Fibroblast of pulmonary artery (primary cell): ENCODE results near the gene SLAMF8.
A peak's percentile ranks its signal among the peaks of the same experiment; 100 is the strongest.

Source experiments
- DNase-seq: peaks from one replicate; pipeline ENCODE4 v3.0.0-alpha.2; 2010; ENCODE audit warnings: low read depth
- H3K4me3 ChIP-seq: replicated peaks from 2 replicates; pipeline ENCODE4 v1.5.1; 2011; ENCODE audit warnings: low read depth, mild to moderate bottlenecking, control low read depth, low read length, moderate library complexity
- TF ChIP-seq, protein P1 (sequence below): IDR thresholded peaks from 2 replicates; pipeline ENCODE4 v1.5.1; 2011; ENCODE audit warnings: mild to moderate bottlenecking, control low read depth, low read length, inconsistent platforms; ENCODE audit errors: missing control alignments

SLAMF8 gene

DNA sequence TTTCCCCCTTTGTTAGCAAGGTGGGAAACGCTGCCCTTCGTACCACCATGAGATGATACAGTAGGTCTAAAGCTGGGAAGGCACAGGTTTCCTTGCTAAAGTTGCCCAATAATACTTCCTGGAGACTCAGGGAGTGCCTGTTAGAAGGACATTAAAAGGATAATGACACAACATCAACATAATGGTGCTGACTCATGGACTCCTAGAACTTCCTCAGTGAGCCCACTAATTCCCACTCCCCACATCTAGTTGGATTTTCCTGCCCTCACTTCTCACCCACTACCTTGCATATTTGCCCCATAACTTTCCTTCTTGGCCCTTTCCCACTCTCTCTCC lies 55.8 kb downstream of the SLAMF8 start:
- TF ChIP-seq, protein P1, sequence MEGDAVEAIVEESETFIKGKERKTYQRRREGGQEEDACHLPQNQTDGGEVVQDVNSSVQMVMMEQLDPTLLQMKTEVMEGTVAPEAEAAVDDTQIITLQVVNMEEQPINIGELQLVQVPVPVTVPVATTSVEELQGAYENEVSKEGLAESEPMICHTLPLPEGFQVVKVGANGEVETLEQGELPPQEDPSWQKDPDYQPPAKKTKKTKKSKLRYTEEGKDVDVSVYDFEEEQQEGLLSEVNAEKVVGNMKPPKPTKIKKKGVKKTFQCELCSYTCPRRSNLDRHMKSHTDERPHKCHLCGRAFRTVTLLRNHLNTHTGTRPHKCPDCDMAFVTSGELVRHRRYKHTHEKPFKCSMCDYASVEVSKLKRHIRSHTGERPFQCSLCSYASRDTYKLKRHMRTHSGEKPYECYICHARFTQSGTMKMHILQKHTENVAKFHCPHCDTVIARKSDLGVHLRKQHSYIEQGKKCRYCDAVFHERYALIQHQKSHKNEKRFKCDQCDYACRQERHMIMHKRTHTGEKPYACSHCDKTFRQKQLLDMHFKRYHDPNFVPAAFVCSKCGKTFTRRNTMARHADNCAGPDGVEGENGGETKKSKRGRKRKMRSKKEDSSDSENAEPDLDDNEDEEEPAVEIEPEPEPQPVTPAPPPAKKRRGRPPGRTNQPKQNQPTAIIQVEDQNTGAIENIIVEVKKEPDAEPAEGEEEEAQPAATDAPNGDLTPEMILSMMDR = no peak
- H3K4me3 ChIP-seq = no peak overlapping the region
- peak; percentile 54 for DNase-seq

DNA sequence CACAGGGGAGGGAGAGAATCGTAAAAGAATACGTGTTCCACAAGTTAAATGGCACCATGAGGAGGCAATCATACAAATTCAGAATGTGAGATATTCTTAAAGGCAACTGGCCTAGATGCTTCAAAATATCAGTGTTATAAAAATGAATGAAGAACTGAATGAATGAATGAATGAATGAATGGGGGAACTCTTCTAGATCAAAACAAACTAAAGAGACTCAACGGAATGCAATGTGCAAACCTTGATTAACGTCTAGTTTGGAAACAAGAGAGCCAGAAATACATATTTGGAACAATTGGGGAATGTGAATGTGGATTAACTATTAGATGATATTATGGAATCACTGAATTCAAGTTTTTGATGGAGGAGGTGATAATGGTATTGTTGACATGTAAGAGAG lies 56.5 kb downstream of the SLAMF8 start:
- TF ChIP-seq, protein P1 = no peak
- H3K4me3 ChIP-seq = no peak overlapping the region
- no peak for DNase-seq

- no peak overlapping the region for H3K4me3 ChIP-seq
- TF ChIP-seq, protein P1 = no peak
- DNase-seq = no peak
Measured at GRCh38 chr1:159884296-159884695, 57.6 kb downstream of the SLAMF8 start.
